Glutamatergic neuron (in vitro differentiated cells): ENCODE data around the gene FGF12. TPM values are rescaled to one million over a fixed set of nuclear protein-coding genes. Genes with fewer than 3 reads are reported as not detected.

Experiments
- DNase-seq: peaks from one replicate; pipeline ENCODE4 v3.0.0; 2022
- H3K27ac Mint-ChIP-seq: one replicate; pipeline ENCODE4 v1.8.0; 2020; ENCODE audit warnings: mild to moderate bottlenecking, mixed read lengths, inconsistent platforms; ENCODE audit not compliant: unreplicated experiment
- H3K27me3 Mint-ChIP-seq: one replicate; pipeline ENCODE4 v1.8.0; 2020; ENCODE audit warnings: mild to moderate bottlenecking, moderate library complexity, mixed read lengths, inconsistent platforms; ENCODE audit not compliant: unreplicated experiment
- H3K36me3 Mint-ChIP-seq: one replicate; pipeline ENCODE4 v1.8.0; 2020; ENCODE audit warnings: mild to moderate bottlenecking, mixed read lengths, inconsistent platforms; ENCODE audit not compliant: unreplicated experiment
- H3K4me1 Mint-ChIP-seq: one replicate; pipeline ENCODE4 v1.8.0; 2020; ENCODE audit warnings: mild to moderate bottlenecking, low read depth, mixed read lengths, inconsistent platforms; ENCODE audit not compliant: unreplicated experiment
- H3K4me3 Mint-ChIP-seq: one replicate; pipeline ENCODE4 v1.8.0; 2020; ENCODE audit warnings: mild to moderate bottlenecking, mixed read lengths, inconsistent platforms; ENCODE audit not compliant: unreplicated experiment
- H3K9me3 Mint-ChIP-seq: one replicate; pipeline ENCODE4 v1.8.0; 2020; ENCODE audit warnings: mild to moderate bottlenecking, moderate library complexity, mixed read lengths, inconsistent platforms; ENCODE audit not compliant: unreplicated experiment
- total RNA-seq: library from RNA; stranded (reverse); fragmentation: NEBNext Ultra II Directional; extraction: Animal tissue kit (Norgen Biotek cat#: 25700); gene quantifications from one replicate; pipeline ENCODE4 v1.2.1, GENCODE V29; 2021; ENCODE audit not compliant: unreplicated experiment
- TF ChIP-seq, protein P1 (sequence below): fragments of 200-600 bp; sonication (generic); IDR thresholded peaks from one replicate; pipeline ENCODE4 v1.5.0; 2021; ENCODE audit not compliant: partially characterized antibody, unreplicated experiment

Gene FGF12
- total RNA-seq, 1 donor from 2014 or later, result 33.1 TPM

DNA sequence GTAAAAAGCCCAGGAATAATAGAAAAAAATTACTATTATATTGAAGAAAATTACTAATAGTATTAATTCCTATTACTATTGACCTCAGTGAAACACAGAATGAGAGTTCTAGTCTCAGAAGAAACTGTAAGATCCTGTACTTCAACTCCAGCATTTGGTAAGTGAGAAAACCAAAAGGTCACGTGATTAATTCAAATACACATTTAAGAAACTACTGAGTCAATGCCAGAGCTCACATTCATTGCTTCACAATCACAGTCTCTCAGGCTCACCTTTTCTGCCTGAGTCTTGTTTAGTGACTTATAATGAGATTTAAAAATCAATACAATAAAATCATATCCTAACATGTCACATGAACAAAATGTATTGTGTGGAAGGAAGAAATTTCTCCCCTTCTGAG, 556.1 kb downstream of the FGF12 start:
- Mint-ChIP-seq H3K4me3 (no peak overlapping the region), H3K9me3 (no peaks in the 10 kb centered on the region), H3K36me3 (no peaks in the 10 kb centered on the region), H3K27me3 (no peaks in the 10 kb centered on the region), H3K27ac (no peak overlapping the region), H3K4me1 (peaks cover 6% of the 10 kb centered on the region)
- TF ChIP-seq, protein P1, sequence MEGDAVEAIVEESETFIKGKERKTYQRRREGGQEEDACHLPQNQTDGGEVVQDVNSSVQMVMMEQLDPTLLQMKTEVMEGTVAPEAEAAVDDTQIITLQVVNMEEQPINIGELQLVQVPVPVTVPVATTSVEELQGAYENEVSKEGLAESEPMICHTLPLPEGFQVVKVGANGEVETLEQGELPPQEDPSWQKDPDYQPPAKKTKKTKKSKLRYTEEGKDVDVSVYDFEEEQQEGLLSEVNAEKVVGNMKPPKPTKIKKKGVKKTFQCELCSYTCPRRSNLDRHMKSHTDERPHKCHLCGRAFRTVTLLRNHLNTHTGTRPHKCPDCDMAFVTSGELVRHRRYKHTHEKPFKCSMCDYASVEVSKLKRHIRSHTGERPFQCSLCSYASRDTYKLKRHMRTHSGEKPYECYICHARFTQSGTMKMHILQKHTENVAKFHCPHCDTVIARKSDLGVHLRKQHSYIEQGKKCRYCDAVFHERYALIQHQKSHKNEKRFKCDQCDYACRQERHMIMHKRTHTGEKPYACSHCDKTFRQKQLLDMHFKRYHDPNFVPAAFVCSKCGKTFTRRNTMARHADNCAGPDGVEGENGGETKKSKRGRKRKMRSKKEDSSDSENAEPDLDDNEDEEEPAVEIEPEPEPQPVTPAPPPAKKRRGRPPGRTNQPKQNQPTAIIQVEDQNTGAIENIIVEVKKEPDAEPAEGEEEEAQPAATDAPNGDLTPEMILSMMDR, result no peak
- DNase-seq, result no peak

DNA sequence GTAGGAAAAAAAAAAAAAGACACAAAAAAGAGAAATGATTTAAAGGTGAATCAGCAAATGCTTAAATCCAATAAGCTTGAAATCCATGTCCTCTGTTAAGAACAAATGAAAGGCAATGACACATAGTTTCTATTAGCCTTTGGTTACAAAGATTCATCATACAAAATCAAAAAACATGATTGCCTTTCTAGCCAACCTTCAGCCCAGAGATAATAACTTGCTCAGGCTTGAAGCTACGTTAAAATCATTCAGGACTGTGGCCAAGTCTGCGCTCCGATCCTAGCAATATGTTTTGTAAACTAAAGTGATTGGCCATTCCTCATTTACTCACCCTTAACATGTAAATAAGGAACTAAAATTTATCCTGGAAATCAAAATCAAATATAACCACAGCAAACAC, 556.7 kb downstream of the FGF12 start:
- Mint-ChIP-seq H3K27me3 (no peaks in the 10 kb centered on the region), H3K27ac (no peak overlapping the region), H3K4me3 (no peak overlapping the region), H3K9me3 (no peaks in the 10 kb centered on the region), H3K4me1 (peaks cover under 1% of the 10 kb centered on the region), H3K36me3 (no peaks in the 10 kb centered on the region)
- no peak for DNase-seq
- TF ChIP-seq, protein P1, result no peak

DNA sequence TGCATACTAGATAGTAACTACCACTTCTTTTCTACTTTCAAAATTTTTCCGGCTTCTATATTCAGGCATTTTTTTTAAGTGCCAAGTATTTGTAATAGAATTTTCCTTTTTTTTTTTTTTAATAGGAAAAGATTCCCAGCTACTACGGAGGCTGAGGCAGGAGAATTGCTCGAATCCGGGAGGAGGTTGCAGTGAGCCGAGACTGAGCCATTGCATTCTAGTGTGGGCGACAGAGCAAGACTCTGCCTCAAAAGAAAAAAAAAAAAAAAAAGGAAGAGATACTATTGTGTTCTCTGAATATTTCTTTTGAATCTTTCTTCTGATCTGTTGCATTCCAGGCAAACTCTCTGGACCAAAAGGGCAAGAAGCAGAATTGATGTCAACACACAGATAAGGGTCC, 557.3 kb downstream of the FGF12 start:
- H3K4me3 Mint-ChIP-seq, result no peak overlapping the region
- no peaks in the 10 kb centered on the region for H3K27me3 Mint-ChIP-seq

DNA sequence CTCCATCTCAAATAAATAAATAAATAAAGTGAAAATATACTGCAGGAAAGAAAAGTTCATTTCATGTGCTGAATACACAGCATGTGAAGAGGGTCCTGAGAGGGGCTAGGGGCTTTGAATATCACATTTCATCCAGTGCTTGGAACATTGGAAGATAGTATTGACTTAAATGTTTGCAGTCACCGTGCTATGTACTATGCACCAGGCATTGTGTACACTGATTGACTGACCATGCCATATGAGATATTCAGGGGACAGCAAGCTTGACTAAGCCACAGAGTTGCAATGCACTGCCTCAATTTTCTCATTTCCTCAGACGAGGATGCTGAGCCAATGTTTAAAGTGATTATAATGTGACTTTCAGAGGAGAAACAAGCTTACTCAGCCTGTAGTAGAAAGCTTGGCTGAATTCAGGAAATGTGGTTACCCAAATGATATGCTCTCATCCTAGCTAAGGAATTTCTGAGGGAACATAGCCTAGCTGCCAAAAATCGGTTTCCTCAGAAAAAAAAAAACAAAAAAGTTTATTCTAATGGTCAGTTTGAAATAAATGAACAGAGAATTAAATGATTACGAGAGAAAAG, 557.9 kb downstream of the FGF12 start:
- TF ChIP-seq, protein P1, result no peak
- H3K4me3 Mint-ChIP-seq, result no peak overlapping the region
- H3K27ac Mint-ChIP-seq, result no peak overlapping the region
- H3K27me3 Mint-ChIP-seq, result no peaks in the 10 kb centered on the region
- DNase-seq, result no peak
- no peaks in the 10 kb centered on the region for H3K9me3 Mint-ChIP-seq
- no peaks in the 10 kb centered on the region for H3K36me3 Mint-ChIP-seq
- no peaks in the 10 kb centered on the region for H3K4me1 Mint-ChIP-seq

More for the DNA sequence above, 557.3 kb downstream of the FGF12 start:
- Mint-ChIP-seq H3K36me3 (no peaks in the 10 kb centered on the region), H3K4me1 (no peaks in the 10 kb centered on the region), H3K27ac (no peak overlapping the region), H3K9me3 (no peaks in the 10 kb centered on the region)
- no peak for DNase-seq
- TF ChIP-seq, protein P1, result no peak

DNA sequence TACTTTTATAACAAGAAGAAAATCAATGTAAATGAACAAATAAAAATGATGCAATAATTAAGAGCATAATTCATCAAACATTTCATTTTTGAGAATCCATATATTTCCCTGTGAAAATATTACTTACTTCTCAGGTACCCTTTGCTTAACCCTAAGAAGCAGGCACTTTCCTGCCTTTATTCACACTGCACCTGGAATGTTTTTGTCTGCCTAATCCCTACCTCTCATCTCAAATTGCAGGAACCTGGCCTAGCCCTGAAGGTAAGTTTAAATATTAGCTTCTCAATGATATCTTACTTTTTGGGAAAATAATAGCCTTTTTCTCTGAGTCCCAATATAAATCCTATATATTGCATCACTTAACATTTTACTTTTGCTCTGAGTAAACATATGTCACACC, 559.1 kb downstream of the FGF12 start:
- H3K4me1 Mint-ChIP-seq, result no peaks in the 10 kb centered on the region
- no peaks in the 10 kb centered on the region for H3K27me3 Mint-ChIP-seq
- H3K36me3 Mint-ChIP-seq, result no peaks in the 10 kb centered on the region
- no peak overlapping the region for H3K27ac Mint-ChIP-seq
- H3K4me3 Mint-ChIP-seq, result no peak overlapping the region
- TF ChIP-seq, protein P1, result no peak
- DNase-seq, result no peak
- no peaks in the 10 kb centered on the region for H3K9me3 Mint-ChIP-seq
